GM19099 (cell line): ENCODE data around the gene MAPKAPK3.

Experiments used
- POLR2A ChIP-seq: IDR thresholded peaks from 3 replicates; pipeline ENCODE4 v1.6.1; 2011; ENCODE audit warnings: low read depth; ENCODE audit not compliant: insufficient read length; ENCODE audit errors: extremely low read depth

MAPKAPK3 gene

DNA sequence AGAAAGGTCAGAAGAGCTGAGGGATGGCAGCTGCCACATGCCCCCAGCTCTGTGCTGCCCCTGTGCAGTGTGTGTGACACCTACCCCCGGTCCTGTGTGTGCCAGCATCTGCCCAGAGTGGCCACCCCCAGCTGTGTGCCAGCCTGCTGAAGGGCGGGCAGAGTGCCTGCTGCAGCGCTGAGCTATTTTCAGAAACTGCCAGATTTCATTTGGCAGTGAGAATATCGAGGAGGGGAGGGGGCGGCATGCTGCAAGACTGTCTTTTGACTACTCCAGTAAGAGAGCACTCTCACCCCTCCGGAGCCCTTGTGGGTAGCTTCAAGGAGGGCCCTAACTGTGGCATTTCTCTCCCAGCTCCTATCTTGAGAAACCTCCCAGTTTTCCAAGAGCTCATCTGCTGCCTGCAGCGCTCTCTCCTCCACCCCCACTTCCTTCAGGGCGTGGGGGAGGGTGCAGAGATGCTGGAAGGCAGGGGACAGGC, 32.5 kb downstream of the MAPKAPK3 start:
- no peak for TF ChIP-seq POLR2A

DNA sequence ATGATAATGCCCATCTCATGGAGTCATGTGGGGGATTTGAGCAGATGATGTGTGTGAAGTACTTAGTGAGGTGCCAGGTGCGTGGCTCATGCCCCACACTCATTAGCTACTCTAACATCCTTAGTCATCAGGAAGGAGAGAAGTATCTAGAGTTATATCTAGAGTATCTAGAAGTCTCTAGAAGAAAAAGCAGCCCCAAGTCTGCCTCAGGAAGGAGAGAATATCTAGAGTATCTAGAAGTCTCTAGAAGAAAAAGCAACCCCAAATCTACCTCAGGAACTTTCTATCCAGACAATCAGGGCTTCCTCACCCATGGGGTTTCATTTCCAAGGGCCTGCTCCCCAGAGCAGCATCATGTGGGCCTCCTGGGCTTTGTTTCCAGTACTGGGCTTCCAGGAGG, 33.1 kb downstream of the MAPKAPK3 start:
- TF ChIP-seq POLR2A, result no peak

DNA sequence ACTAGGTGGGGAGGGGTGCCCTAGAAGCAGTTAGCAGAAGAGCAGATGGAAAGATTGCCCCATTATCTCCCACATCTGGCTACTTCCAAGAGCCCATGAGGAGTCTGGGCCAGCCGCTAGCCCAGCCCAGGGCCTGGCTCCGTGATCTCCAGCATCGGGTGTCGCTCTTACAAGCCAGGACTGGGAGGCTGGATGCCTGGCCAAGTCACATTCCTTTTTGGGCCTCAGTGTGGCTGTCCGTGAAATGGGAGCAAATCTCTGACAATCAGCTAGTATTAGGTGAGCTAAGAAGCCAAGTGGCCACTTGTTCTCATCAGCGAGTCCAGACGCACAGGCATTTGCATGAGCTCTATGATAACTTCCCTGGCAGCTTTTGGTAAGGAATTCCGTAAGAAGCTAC, 34.5 kb downstream of the MAPKAPK3 start:
- no peak for TF ChIP-seq POLR2A

DNA sequence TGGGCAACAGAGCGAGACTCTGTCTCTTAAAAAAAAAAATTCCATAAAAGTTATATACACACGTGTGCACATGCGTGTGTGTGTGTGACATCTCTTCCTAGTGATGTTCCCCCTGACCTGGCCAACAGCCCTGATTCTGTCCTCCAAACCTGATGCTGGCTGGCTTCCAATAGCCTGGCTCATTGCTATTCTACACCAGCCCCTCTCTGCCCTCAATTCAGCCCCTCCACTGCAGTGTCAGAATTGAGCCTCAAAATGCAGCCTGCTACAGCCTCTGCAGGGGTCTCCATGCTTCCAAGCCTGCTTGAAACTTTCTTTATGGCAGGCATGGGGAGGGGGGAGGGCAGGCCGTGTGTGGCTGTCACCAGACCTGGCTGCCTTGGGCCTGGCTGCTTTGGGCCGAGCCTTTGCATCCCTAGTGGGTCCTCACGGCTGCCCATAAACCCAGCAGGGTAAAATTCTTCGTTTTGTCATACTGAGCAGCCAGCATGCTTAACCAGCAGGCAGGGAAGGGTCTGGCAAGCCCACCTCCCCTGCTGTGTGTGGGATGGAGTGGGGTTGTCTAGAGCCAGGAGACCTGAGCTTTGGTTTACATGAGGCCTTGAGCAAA, 35.1 kb downstream of the MAPKAPK3 start:
- no peak for TF ChIP-seq POLR2A

DNA sequence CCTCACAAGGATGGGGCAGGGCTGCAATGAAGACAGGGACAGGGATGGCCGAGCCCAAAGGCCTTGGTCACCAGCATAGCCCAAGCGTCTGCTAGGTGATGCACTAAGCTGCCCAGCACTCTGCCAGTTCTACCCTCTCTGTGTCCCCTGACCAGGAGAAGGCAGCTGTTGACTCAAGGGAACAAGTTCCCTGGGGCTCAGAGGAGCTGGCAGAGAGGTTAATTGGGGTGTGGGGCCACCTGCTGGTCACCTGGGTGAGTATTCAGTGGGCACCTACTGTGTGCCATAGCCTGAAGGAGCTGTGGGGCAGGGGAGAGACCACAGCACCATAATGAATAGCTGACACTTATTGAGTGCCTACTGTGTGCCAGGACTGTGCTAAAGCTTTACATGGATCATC, 35.8 kb downstream of the MAPKAPK3 start:
- no peak for TF ChIP-seq POLR2A

DNA sequence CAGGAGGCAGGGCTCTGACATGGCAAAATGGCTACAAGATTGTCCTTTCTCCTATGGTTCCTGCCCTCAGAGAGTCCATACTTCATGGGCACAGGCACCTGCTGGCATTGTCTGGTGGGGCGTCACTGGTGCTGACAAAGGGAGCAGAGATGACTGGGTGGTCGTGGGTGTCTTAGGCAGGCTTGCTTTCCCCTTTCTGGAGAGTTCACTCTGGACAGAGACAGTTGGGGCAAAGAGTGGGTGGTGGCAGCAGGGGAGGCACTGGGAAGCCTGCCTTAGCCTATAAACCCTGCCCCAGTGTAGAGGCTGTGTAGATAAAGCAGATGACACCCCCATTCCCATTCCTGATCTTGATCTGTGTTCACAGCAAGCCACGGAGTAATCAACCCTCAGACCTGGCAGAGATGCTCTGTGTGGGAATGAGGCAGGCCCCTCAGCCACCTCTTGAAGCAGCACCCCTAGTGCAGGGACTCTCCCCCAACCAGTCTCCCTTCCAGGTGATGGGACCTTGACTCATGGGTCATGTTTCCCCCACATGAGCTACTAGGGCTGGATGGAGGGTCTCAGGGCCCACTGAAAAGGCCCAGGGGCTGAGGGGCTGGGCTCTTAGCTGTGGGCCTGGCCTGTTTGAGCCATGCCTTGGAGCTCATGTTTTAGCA, 37.1 kb downstream of the MAPKAPK3 start:
- TF ChIP-seq POLR2A, result no peak

DNA sequence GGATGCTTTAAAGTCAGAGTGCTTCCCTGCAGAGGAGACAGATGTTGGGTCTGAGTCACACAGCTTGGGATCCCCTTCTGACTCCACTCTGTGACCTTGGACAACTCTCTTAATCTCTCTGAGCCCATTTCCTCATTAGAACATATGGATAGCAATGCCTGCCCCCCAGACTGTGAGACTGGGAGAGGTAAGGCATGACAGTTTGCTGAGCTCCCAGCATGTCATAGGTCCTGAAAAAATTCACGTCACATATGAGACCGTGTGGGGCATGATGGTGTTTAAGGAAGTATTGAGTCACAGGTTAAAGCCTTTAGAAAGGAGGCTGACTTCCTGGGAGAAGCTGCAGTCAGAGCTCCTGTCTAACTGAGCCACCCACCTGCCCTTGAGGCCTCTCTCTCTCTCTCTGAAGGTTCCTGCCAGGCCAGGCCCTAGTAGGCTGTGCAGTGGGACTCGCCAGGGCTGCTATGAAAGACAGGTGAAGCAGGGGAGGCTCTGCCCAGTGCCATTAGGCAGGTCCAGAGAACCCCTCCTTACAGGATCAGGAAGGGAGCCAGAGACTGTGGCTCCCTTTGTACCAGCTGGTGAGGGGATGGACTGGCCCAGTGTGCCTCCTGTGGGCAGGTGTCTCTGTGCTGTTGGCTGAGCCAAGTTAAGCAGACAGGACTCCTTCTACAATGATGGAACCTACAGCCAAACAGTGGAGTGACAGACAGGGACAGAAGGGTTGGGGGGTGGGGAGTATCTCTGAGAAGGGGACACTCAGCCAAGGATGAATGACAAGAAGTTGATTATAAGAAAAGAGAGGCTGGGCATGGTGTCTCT, 38.3 kb downstream of the MAPKAPK3 start:
- TF ChIP-seq POLR2A, result no peak

DNA sequence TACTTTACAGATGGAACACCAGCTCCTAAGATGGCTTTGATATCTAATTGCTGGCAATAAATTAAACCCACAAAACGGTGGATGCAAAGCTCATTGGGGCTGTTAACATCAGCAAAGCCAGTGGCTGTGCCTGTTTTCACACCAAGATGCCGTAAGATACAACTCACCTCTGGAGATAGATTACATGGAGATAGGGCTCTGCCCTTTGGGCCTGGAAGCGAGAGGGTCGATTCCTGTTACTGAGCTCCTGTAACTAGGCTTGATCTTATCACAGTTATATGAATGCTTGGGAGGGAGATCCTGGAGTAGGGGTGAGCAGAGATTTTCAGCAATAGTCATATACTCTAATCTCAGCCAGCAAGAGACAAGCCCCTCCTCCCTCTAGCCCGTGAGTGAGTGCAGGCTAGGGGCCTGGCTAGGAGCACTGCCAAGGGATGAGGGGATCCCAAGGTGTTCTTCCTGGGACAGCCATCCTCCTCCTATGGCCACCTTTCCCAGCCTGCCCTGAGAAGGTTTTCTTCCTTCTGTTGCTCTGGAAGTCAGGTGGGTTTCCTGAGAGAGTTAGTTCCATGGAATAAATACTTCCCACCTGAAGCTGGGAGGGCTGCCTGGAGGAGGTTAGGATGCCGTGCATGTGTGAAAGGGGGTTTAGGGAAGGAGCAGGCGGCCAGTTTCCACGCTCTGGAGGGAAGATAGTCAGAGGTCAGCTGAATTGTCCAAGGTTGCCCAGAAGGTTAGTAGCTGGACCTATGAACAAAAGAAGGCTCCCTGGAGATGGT, 39.7 kb downstream of the MAPKAPK3 start:
- TF ChIP-seq POLR2A, result no peak

DNA sequence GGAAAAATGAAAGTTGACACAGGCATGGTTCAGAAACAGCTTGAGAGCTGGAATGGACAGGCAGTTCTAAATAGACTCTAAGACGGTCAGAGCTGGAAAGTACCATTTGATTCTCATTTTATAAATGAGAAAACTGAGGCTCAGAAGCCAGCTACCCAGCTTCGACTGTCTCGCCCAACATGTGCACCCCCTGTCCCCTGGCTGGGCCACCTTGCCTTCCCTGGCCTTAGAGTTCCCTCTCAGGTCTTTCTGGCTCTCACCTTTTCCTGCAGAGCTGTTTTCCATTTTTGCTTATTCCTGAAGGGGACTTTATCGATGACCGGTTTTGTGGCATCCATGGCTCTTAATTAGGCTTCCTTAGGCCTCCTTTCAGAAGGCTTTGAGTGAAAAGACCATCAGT, 40.5 kb downstream of the MAPKAPK3 start:
- TF ChIP-seq POLR2A, result no peak

DNA sequence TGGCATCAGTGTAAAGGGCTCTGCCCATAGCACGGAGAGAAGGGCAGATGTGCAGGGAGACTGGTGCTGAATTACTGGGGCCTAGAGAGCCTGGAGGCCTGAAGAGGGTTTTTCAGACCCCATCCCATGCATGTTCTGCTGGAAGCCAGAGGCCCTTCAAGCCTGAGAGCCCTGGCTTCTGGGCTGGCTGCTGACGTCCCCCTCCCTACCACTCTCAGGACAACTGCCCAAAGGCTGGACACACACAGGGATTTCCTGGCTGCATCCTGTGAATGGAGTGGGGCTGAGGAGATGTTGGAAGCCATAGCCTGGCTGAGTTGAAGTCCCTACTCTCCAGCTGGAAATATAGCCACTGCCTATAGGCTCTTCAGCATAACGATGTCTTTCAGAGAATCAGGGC, 40.9 kb downstream of the MAPKAPK3 start:
- no peak for TF ChIP-seq POLR2A

DNA sequence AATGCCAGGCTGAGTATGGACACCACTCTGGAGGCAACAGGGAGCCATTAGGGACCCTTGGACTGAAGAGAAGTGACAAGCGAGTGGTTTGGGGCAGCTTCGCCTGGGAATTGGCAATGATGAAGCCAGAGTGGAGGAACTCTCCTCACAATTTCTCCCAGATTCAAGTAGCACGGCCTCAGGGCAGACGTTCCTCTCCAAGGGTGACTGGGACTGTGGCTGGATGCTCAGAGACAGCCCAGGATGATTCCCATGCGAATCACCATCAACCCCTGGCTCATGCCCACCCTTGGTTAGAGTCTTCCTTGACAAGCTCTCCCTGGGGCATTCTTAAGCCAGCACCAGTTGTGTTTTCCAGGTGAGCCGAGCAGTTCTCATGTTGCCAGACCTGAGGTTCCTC, 41.5 kb downstream of the MAPKAPK3 start:
- TF ChIP-seq POLR2A, result no peak

DNA sequence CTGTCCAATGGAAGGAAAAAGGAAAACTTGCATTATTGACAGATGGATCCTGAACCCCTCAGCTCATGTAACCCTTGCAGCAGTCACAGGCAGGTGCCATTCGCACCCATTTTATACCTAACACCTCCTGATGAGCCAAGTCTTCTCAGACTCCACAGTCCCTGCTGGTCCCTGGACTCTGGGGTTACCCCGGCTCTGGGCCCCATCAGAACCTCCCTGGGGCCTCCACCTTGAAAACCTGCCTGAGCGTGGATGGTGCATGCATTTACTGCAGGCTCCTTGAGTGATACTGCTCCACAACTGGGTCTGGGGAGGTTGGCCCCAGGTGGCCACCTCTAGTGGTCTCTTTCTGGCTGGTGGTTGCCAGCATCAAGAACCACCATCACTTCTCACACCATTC, 41.9 kb downstream of the MAPKAPK3 start:
- TF ChIP-seq POLR2A, result no peak

DNA sequence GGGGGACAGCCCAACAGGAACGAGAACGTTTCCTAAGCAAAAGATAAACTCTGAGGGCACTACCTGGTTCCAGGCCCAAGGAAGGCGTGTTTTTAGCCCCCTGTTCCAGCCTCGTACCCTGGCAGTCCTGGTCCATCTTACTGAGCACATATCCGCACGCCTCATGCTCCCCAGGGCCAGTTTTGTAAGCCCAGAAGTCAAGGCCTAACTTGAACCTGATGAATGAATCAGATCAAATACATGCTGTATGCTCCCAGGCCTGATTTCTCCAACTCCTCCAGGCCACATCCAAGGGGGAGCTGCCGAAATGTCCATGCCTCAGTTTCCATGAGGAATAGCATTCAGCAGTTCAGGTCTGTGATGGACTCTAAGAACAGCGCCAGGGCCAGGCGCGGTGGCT, 43.4 kb downstream of the MAPKAPK3 start:
- no peak for TF ChIP-seq POLR2A

DNA sequence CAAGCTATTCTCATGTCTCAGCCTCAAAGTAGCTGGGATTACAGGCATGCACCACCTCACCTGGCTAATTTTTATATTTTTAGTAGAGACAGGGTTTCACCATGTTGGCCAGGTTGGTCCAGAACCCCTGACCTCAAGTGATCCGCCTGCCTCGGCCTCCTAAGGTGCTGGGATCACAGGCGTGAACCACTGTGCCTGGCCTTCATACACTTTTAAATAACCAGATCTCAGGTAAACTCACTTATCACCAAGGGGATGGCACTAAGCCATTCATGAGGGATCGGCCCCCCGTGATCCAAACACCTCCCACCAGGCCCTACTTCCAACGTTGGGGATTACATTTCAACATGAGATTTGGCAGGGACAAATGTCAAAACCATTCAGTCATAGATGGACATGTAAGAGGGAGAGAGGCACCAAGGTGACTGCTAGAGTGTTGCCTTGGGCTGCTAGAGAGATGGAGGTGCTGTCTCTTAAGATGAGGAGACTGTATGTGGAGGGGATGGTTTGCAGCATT, 44.4 kb downstream of the MAPKAPK3 start:
- TF ChIP-seq POLR2A, result no peak

DNA sequence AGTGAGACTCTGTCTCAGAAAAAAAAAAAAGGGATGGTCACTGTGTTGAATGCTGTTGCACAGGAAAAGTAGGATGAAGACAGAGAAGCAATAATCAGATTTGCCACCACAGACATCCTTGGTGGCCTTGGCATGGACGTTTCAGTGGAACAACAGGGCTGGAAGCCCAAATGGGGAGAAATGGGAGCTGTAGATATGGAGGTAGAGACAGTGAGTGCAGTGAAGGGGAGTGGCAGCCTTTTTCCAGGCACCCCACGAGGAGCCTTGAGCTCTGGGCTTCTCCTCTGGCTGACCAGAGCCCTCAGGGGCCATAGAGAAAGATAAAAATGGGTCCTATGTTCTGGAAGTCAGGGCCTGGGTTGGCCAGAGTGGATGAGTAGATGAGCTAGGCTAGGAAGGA, 45.5 kb downstream of the MAPKAPK3 start:
- TF ChIP-seq POLR2A, result no peak
